ENCODE measurements around the gene PNPLA5. TPM values are rescaled to one million over a fixed set of nuclear protein-coding genes. Genes with fewer than 3 reads are reported as not detected.

The PNPLA5 gene
- total RNA-seq, 1 donor from 2014 or later: not detected

- no peak for DNase-seq (ENCODE audit: low read depth)
Observed at GRCh38 chr22:43855431-43855830, 36.4 kb downstream of the PNPLA5 start.

GRCh38 chr22:43854786-43855271 is 37.0 kb downstream of the PNPLA5 start:
- DNase-seq (ENCODE audit: low read depth): no peak

GRCh38 chr22:43854121-43854785 is 37.6 kb downstream of the PNPLA5 start:
- DNase-seq (ENCODE audit: low read depth): no peak

GRCh38 chr22:43853328-43853931 is 38.4 kb downstream of the PNPLA5 start:
- DNase-seq (ENCODE audit: low read depth): peak; percentile 26

- DNase-seq (ENCODE audit: low read depth): no peak
Observed at GRCh38 chr22:43852573-43853327, 39.1 kb downstream of the PNPLA5 start.

GRCh38 chr22:43851979-43852307 is 39.9 kb downstream of the PNPLA5 start:
- DNase-seq (ENCODE audit: low read depth): no peak

- DNase-seq (ENCODE audit: low read depth): no peak
Observed at GRCh38 chr22:43851058-43851978, 40.5 kb downstream of the PNPLA5 start.

- no peak for DNase-seq (ENCODE audit: low read depth)
Observed at GRCh38 chr22:43850529-43850928, 41.3 kb downstream of the PNPLA5 start.

GRCh38 chr22:43849731-43850130 is 42.1 kb downstream of the PNPLA5 start:
- DNase-seq (ENCODE audit: low read depth): no peak

- peak; percentile 63 for DNase-seq (ENCODE audit: low read depth)
Observed at GRCh38 chr22:43848366-43849171, 43.2 kb downstream of the PNPLA5 start.

GRCh38 chr22:43847376-43848289 is 44.2 kb downstream of the PNPLA5 start:
- no peak for DNase-seq (ENCODE audit: low read depth)

- DNase-seq (ENCODE audit: low read depth): no peak
Observed at GRCh38 chr22:43846966-43847365, 44.8 kb downstream of the PNPLA5 start.

- DNase-seq (ENCODE audit: low read depth): no peak
Observed at GRCh38 chr22:43845981-43846380, 45.8 kb downstream of the PNPLA5 start.

- no peak for DNase-seq (ENCODE audit: low read depth)
Observed at GRCh38 chr22:43844560-43845545, 47.0 kb downstream of the PNPLA5 start.

GRCh38 chr22:43843783-43844530 is 47.9 kb downstream of the PNPLA5 start:
- DNase-seq (ENCODE audit: low read depth): peak; percentile 25

- DNase-seq (ENCODE audit: low read depth): no peak
Observed at GRCh38 chr22:43841742-43842141, 50.1 kb downstream of the PNPLA5 start.

- DNase-seq (ENCODE audit: low read depth): no peak
Observed at GRCh38 chr22:43840851-43841250, 51.0 kb downstream of the PNPLA5 start.
